Stimulated activated CD8-positive, alpha-beta memory T cell treated with anti-CD3 and anti-CD28 coated beads, Interleukin-12 subunit alpha, Interleukin-12 subunit beta, amount 100 ng/mL, for 24 hours (primary cell): ENCODE data around the gene QRFP.

Experiments used
- DNase-seq: peaks from one replicate; pipeline ENCODE4 v3.0.0-alpha.2; 2020; ENCODE audit errors: extremely low read depth

The QRFP gene

GRCh38 chr9:130896233-130897014 lies at the start of gene QRFP:
QRFP (minus strand) TSS chr9:130896812; CDS start chr9:130893838, 2,974 bp downstream.
- DNase-seq, result no peak

- no peak for DNase-seq
Measured at GRCh38 chr9:130945173-130945572, 48.6 kb upstream of the QRFP start.

- no peak for DNase-seq
Measured at GRCh38 chr9:130944510-130945058, 48.0 kb upstream of the QRFP start.

- no peak for DNase-seq
Measured at GRCh38 chr9:130943777-130944176, 47.2 kb upstream of the QRFP start.

- DNase-seq, result no peak
Measured at GRCh38 chr9:130943221-130943620, 46.6 kb upstream of the QRFP start.

- DNase-seq, result no peak
Measured at GRCh38 chr9:130942679-130943078, 46.1 kb upstream of the QRFP start.

- no peak for DNase-seq
Measured at GRCh38 chr9:130942084-130942483, 45.5 kb upstream of the QRFP start.

GRCh38 chr9:130940693-130941576 lies 44.3 kb upstream of the QRFP start:
- DNase-seq, result peak; percentile 27

GRCh38 chr9:130940027-130940549 lies 43.5 kb upstream of the QRFP start:
- no peak for DNase-seq

- no peak for DNase-seq
Measured at GRCh38 chr9:130939405-130940026, 42.9 kb upstream of the QRFP start.

GRCh38 chr9:130938652-130939404 lies 42.2 kb upstream of the QRFP start, which contains the start of gene FIBCD1:
FIBCD1 (minus strand) TSS chr9:130939247; CDS start chr9:130938607, 640 bp downstream.
- DNase-seq, result no peak

GRCh38 chr9:130938184-130938651 lies 41.6 kb upstream of the QRFP start:
- no peak for DNase-seq

- no peak for DNase-seq
Measured at GRCh38 chr9:130937146-130938076, 40.8 kb upstream of the QRFP start.

GRCh38 chr9:130936285-130937117 lies 39.9 kb upstream of the QRFP start:
- DNase-seq, result no peak

GRCh38 chr9:130935648-130936271 lies 39.1 kb upstream of the QRFP start:
- no peak for DNase-seq

GRCh38 chr9:130934702-130935647 lies 38.4 kb upstream of the QRFP start:
- DNase-seq, result no peak

GRCh38 chr9:130934246-130934645 lies 37.6 kb upstream of the QRFP start:
- DNase-seq, result no peak
